B cell (primary cell): ENCODE measurements around the gene TMEM131. TPM values are rescaled to one million over a fixed set of nuclear protein-coding genes. Genes with fewer than 3 reads are reported as not detected.

ENCODE experiments used
- ATAC-seq: fragments of 200-7000 bp; cut with Tn5 transposase; one replicate; pipeline ENCODE4 v1.10.0; 2021; ENCODE audit warnings: low read depth, mild to moderate bottlenecking, moderate number of reproducible peaks, moderate library complexity
- CTCF ChIA-PET: fragments of 350-600 bp; sonication (Branson Sonifier 250); formaldehyde crosslinking; loops from one replicate; lab custom pipeline; 2021; ENCODE audit warnings: antibody characterized with exemption, inconsistent platforms; lab: Charles Lee
- POLR2A ChIA-PET: fragments of 350-600 bp; sonication (Branson Sonifier 250); formaldehyde crosslinking; loops from one replicate; lab custom pipeline; 2021; ENCODE audit warnings: antibody characterized with exemption; lab: Charles Lee
- DNase-seq: peaks from one replicate; pipeline ENCODE4 v3.0.0; 2013
- H2AFZ ChIP-seq: 2 replicates; pipeline ENCODE4 v1.6.1; 2012; ENCODE audit warnings: mild to moderate bottlenecking, low read depth, low read length; ENCODE audit not compliant: insufficient read depth, poor library complexity, severe bottlenecking
- H3K27ac ChIP-seq, 2 donors: 1 replicate in 1 of 2; 2 replicates in 1 of 2; pipeline ENCODE4 v1.5.1; 2012 to 2013; ENCODE audit warnings: low read length in 2 of 2, mild to moderate bottlenecking in 2 of 2, moderate library complexity in 1 of 2
- H3K27me3 ChIP-seq, 4 experiments: fragments of 200-600 bp in 1 of 4; sonication (generic) in 1 of 4; replicated peaks in 1 of 4; 1 replicate in 2 of 4; 2 replicates in 2 of 4; pipeline versions ENCODE4 v1.6.1 to v1.7.0; 2013 to 2016; ENCODE audit warnings: low read length in 3 of 4, mild to moderate bottlenecking in 2 of 4, mixed read lengths in 1 of 4, moderate library complexity in 1 of 4; ENCODE audit not compliant: insufficient read depth in 4 of 4, control insufficient read depth in 3 of 4; ENCODE audit errors: control extremely low read depth in 1 of 4
- H3K36me3 ChIP-seq, 2 experiments: replicated peaks in 1 of 2; 1 replicate in 1 of 2; 2 replicates in 1 of 2; pipeline versions ENCODE4 v1.6.1 to v1.7.1; 2013; ENCODE audit warnings: low read length in 1 of 2; ENCODE audit not compliant: insufficient read depth in 2 of 2, control insufficient read depth in 1 of 2; ENCODE audit errors: control extremely low read depth in 1 of 2, extremely low read depth in 1 of 2
- H3K4me1 ChIP-seq, 2 donors: fragments of 200-600 bp in 1 of 2; sonication (generic) in 1 of 2; 1 replicate in 1 of 2; 2 replicates in 1 of 2; pipeline versions ENCODE4 v1.5.1 to v1.6.1; 2013 to 2017; ENCODE audit warnings: low read length in 2 of 2; ENCODE audit not compliant: control insufficient read depth in 2 of 2, insufficient read depth in 2 of 2
- H3K4me2 ChIP-seq: replicated peaks from 2 replicates; pipeline ENCODE3; 2012; ENCODE audit warnings: mild to moderate bottlenecking, low read depth, low read length; ENCODE audit not compliant: poor library complexity, severe bottlenecking
- H3K4me3 ChIP-seq, 5 experiments: fragments of 200-600 bp in 1 of 5; sonication (generic) in 1 of 5; 1 replicate in 3 of 5; 2 replicates in 2 of 5; pipeline versions ENCODE4 v1.5.1 to v1.7.0; 2011 to 2016; ENCODE audit warnings: low read length in 4 of 5, mild to moderate bottlenecking in 4 of 5, low read depth in 2 of 5, control low read depth in 1 of 5, moderate library complexity in 1 of 5; ENCODE audit not compliant: insufficient read depth in 1 of 5; ENCODE audit errors: control extremely low read depth in 1 of 5, extremely low read depth in 1 of 5
- H3K79me2 ChIP-seq: fragments of 200-600 bp; sonication (generic); one replicate; pipeline ENCODE4 v1.6.0; 2016; ENCODE audit warnings: low read length; ENCODE audit not compliant: control insufficient read depth, insufficient read depth
- H3K9ac ChIP-seq: fragments of 200-600 bp; sonication (generic); 2 replicates; pipeline ENCODE4 v1.6.1; 2017; ENCODE audit warnings: mild to moderate bottlenecking, low read length, moderate library complexity
- H3K9me3 ChIP-seq, 3 donors: one replicate each; pipeline versions ENCODE4 v1.6.1 to v1.7.1; 2013; ENCODE audit warnings: low read length in 2 of 3; ENCODE audit not compliant: control insufficient read depth in 2 of 3, insufficient read depth in 1 of 3; ENCODE audit errors: control extremely low read depth in 1 of 3
- H4K20me1 ChIP-seq: 2 replicates; pipeline ENCODE4 v1.6.0; 2012; ENCODE audit warnings: mild to moderate bottlenecking, low read length; ENCODE audit not compliant: insufficient read depth, control insufficient read depth, poor library complexity, severe bottlenecking
- H3K27ac Mint-ChIP-seq: one replicate; pipeline ENCODE4 v1.8.0; 2021; ENCODE audit warnings: mixed read lengths
- H3K27me3 Mint-ChIP-seq: one replicate; pipeline ENCODE4 v1.8.0; 2021; ENCODE audit warnings: mixed read lengths
- H3K4me1 Mint-ChIP-seq: one replicate; pipeline ENCODE4 v1.8.0; 2021; ENCODE audit warnings: mixed read lengths
- H3K4me3 Mint-ChIP-seq: one replicate; pipeline ENCODE4 v1.8.0; 2021; ENCODE audit warnings: mixed read lengths
- H3K9me3 Mint-ChIP-seq: one replicate; pipeline ENCODE4 v1.8.0; 2022; ENCODE audit warnings: mixed read lengths; ENCODE audit not compliant: insufficient read depth
- CTCF ChIP-seq: fragments of 200-600 bp; IDR thresholded peaks from one replicate; pipeline ENCODE4 v1.8.0; 2022; ENCODE audit warnings: antibody characterized with exemption, mild to moderate bottlenecking
- EZH2 ChIP-seq: IDR thresholded peaks from 2 replicates; pipeline ENCODE4 v1.6.1; 2012; ENCODE audit warnings: borderline replicate concordance, low read depth, mild to moderate bottlenecking, moderate library complexity, low read length; ENCODE audit not compliant: insufficient read depth, poor library complexity, severe bottlenecking
- whole genome bisulfite sequencing: methylation state at CpG from one replicate; pipeline ENCODE4 v1.1.5; 2013; ENCODE audit warnings: missing lambda C conversion rate; ENCODE audit not compliant: insufficient coverage; 5-methylcytosine and 5-hydroxymethylcytosine counted together
- intact Hi-C: fragments of 100-400 bp; cut with micrococcal nuclease; formaldehyde crosslinking; loops from one replicate; pipeline ENCODE4 v1.10.0; 2022
- polyA plus RNA-seq: library from polyadenylated mRNA; depleted of rRNA; stranded (reverse); fragments of >200 nt; gene quantifications from 2 replicates; pipeline ENCODE4 v1.2.3, GENCODE V29; 2012
- total RNA-seq, 2 donors: library from RNA; stranded (reverse); fragments of 120-200 nt in 1 of 2; gene quantifications; 1 replicate in 1 of 2; 2 replicates in 1 of 2; pipeline versions ENCODE4 v1.2.3 to v1.2.4, GENCODE V29; 2013 to 2022

TMEM131 gene
- total and polyA plus RNA-seq, 2 donors (not counting 1 experiment from before 2014, with no cell fraction given): 24.3 to 101 TPM

- Histone ChIP-seq H3K27ac (peak overlapping the region in 1 of 2 donors; percentile 41), H3K4me1 (peaks cover 50 to 54% of the 10 kb centered on the region in 2 donors), H3K4me3 (no peak overlapping the region), H3K9me3 (peaks cover 0 to 5% (median 4%) of the 10 kb centered on the region in 3 donors), H2AFZ (no peak overlapping the region), H3K79me2 (peaks cover 97% of the 10 kb centered on the region), H3K4me2 (peak overlapping the region; percentile 28), H3K27me3 (no peaks in the 10 kb centered on the region), H3K36me3 (peaks cover 0 to 7% of the 10 kb centered on the region in 2 experiments), H4K20me1 (peaks cover 77% of the 10 kb centered on the region), H3K9ac (no peak overlapping the region)
- CTCF ChIA-PET: interaction anchor here (0.9 to 1.0 kb wide), 2 partner anchors 10 to 97 kb away, joined by 3 read pairs; no protein-coding TSS in a partner anchor
- Mint-ChIP-seq H3K27ac (peak overlapping the region; percentile 69), H3K4me3 (peak overlapping the region; percentile 35), H3K27me3 (no peaks in the 10 kb centered on the region), H3K9me3 (peaks cover 2% of the 10 kb centered on the region), H3K4me1 (peaks cover 79% of the 10 kb centered on the region)
- WGBS: 89% methylated on average over 3 of the region's 7 CpGs
- no peak for ATAC-seq
- POLR2A ChIA-PET: no interaction called here
- no peak for DNase-seq
- intact Hi-C loops: loop anchor here (2.0 to 5.0 kb wide), 2 partner anchors 15 to 36 kb away; no protein-coding TSS in a partner anchor
- no peak for TF ChIP-seq EZH2
- TF ChIP-seq CTCF: no peak
Observed at GRCh38 chr2:97967931-97968627, 27.7 kb downstream of the TMEM131 start.

GRCh38 chr2:97967216-97967592, 28.5 kb downstream of the TMEM131 start:
- peaks cover 54% of the 10 kb centered on the region in 2 donors for H3K4me1 ChIP-seq
- no peak overlapping the region for H3K4me3 ChIP-seq
- intact Hi-C loops: loop anchor here (2.0 to 5.0 kb wide), 2 partner anchors 16 to 35 kb away; no protein-coding TSS in a partner anchor
- H2AFZ ChIP-seq: no peak overlapping the region
- ChIA-PET POLR2A (no interaction called here), CTCF (interaction anchor here (0.9 to 1.6 kb wide), 3 partner anchors 9 to 96 kb away, joined by 3 read pairs; no protein-coding TSS in a partner anchor)
- peak overlapping the region in 1 of 2 donors; percentile 57 for H3K27ac ChIP-seq
- peaks cover 87% of the 10 kb centered on the region for H3K4me1 Mint-ChIP-seq
- DNase-seq (no peak), ATAC-seq (peak; percentile 41)
- peaks cover 0 to under 1% (median 0%) of the 10 kb centered on the region in 3 donors for H3K9me3 ChIP-seq
- H3K27me3 Mint-ChIP-seq: no peaks in the 10 kb centered on the region
- H3K9ac ChIP-seq: no peak overlapping the region
- no peak for TF ChIP-seq CTCF
- no peak for TF ChIP-seq EZH2
- peak overlapping the region; percentile 5 for H3K27ac Mint-ChIP-seq
- peak overlapping the region; percentile 26 for H3K4me3 Mint-ChIP-seq
- no peaks in the 10 kb centered on the region for H3K27me3 ChIP-seq
- H3K9me3 Mint-ChIP-seq: no peaks in the 10 kb centered on the region
- peak overlapping the region; percentile 28 for H3K4me2 ChIP-seq
- peaks cover 71% of the 10 kb centered on the region for H4K20me1 ChIP-seq
- peaks cover 0 to 7% of the 10 kb centered on the region in 2 experiments for H3K36me3 ChIP-seq
- peaks cover 98% of the 10 kb centered on the region for H3K79me2 ChIP-seq
